NK-92 (cell line): Measurements from ENCODE around the gene C11orf54.
A peak's percentile ranks its signal among the peaks of the same experiment; 100 is the strongest.

Experiments
- DNase-seq: peaks from one replicate; lab custom pipeline; 2025; ENCODE audit not compliant: unreplicated experiment; lab: John Stamatoyannopoulos, UW

C11orf54 gene

GRCh38 chr11:93741094-93741881, at the start of gene C11orf54, which contains the start of gene TAF1D:
Gene C11orf54 (plus strand): TSS chr11:93741672. CDS start chr11:93747394, 5,722 bp downstream.
Gene TAF1D (minus strand): TSS chr11:93741495. CDS start chr11:93739304, 2,191 bp downstream.
- peak; percentile 73 for DNase-seq

GRCh38 chr11:93694109-93694508, 47.4 kb upstream of the C11orf54 start:
- DNase-seq = no peak

GRCh38 chr11:93694557-93694956, 46.9 kb upstream of the C11orf54 start:
- no peak for DNase-seq

- DNase-seq = no peak
Measured at GRCh38 chr11:93697611-93698010, 43.9 kb upstream of the C11orf54 start.

GRCh38 chr11:93700830-93701229, 40.6 kb upstream of the C11orf54 start:
- DNase-seq = no peak

GRCh38 chr11:93704237-93704636, 37.2 kb upstream of the C11orf54 start:
- DNase-seq = no peak

GRCh38 chr11:93710239-93710638, 31.2 kb upstream of the C11orf54 start:
- no peak for DNase-seq

GRCh38 chr11:93712678-93713077, 28.8 kb upstream of the C11orf54 start:
- DNase-seq = no peak

- DNase-seq = no peak
Measured at GRCh38 chr11:93715797-93716396, 25.6 kb upstream of the C11orf54 start.

- DNase-seq = no peak
Measured at GRCh38 chr11:93717501-93717900, 24.0 kb upstream of the C11orf54 start.

- no peak for DNase-seq
Measured at GRCh38 chr11:93718057-93718563, 23.4 kb upstream of the C11orf54 start.

GRCh38 chr11:93719310-93719709, 22.2 kb upstream of the C11orf54 start:
- DNase-seq = no peak

- DNase-seq = no peak
Measured at GRCh38 chr11:93720522-93720921, 20.9 kb upstream of the C11orf54 start.

GRCh38 chr11:93724089-93724488, 17.4 kb upstream of the C11orf54 start:
- DNase-seq = no peak

- no peak for DNase-seq
Measured at GRCh38 chr11:93727985-93728791, 13.3 kb upstream of the C11orf54 start.

GRCh38 chr11:93728792-93729128, 12.7 kb upstream of the C11orf54 start:
- DNase-seq = no peak

- no peak for DNase-seq
Measured at GRCh38 chr11:93729129-93729616, 12.3 kb upstream of the C11orf54 start.

GRCh38 chr11:93730108-93731107, 11.1 kb upstream of the C11orf54 start:
- DNase-seq = no peak

- no peak for DNase-seq
Measured at GRCh38 chr11:93732237-93732892, 9.1 kb upstream of the C11orf54 start.

- DNase-seq = no peak
Measured at GRCh38 chr11:93733474-93733873, 8.0 kb upstream of the C11orf54 start.
